HEK293 (cell line): ENCODE results near the gene CCDC116.

ENCODE experiments used
- CTCF ChIA-PET: fragments of 350-600 bp; formaldehyde crosslinking; extraction: SDS; loops from one replicate; lab custom pipeline; 2021; ENCODE audit warnings: antibody characterized with exemption; lab: Yijun Ruan, JAX
- POLR2A ChIA-PET: fragments of 300-600 bp; formaldehyde crosslinking; extraction: SDS; loops from one replicate; lab custom pipeline; 2020; ENCODE audit warnings: antibody characterized with exemption, inconsistent platforms; lab: Yijun Ruan, JAX
- H3K27ac ChIP-seq: fragments of 200-500 bp; sonication (Bioruptor generic); 2 replicates; pipeline ENCODE4 v1.5.1; 2014; ENCODE audit warnings: low read depth, low read length, control low read depth, inconsistent platforms; ENCODE audit errors: extremely low read depth
- H3K36me3 ChIP-seq, 2 experiments: fragments of 200-500 bp in 1 of 2; sonication (Bioruptor generic) in 1 of 2; 1 replicate in 1 of 2; 2 replicates in 1 of 2; pipeline ENCODE4 v1.5.1; 2014 to 2017; ENCODE audit warnings: inconsistent platforms in 2 of 2, low read length in 2 of 2; ENCODE audit not compliant: control insufficient read depth in 2 of 2, insufficient read depth in 1 of 2
- H3K4me1 ChIP-seq: fragments of 200-500 bp; sonication (Bioruptor generic); 2 replicates; pipeline ENCODE4 v1.5.1; 2014; ENCODE audit warnings: mild to moderate bottlenecking, low read length, inconsistent platforms; ENCODE audit not compliant: control insufficient read depth, insufficient read depth
- H3K4me3 ChIP-seq: 2 replicates; pipeline ENCODE4 v1.5.1; 2011; ENCODE audit warnings: low read depth, mild to moderate bottlenecking, control low read depth, low read length, moderate library complexity
- H3K9me3 ChIP-seq: fragments of 200-500 bp; sonication (Bioruptor generic); 2 replicates; pipeline ENCODE4 v1.5.1; 2014; ENCODE audit warnings: low read depth, low read length, inconsistent platforms; ENCODE audit not compliant: control insufficient read depth, insufficient read depth
- TRIM28 ChIP-seq: IDR thresholded peaks from 2 replicates; pipeline ENCODE4 v1.6.1; 2011; ENCODE audit warnings: low read length, control low read depth, borderline replicate concordance
- YY2 ChIP-seq: fragments of 450-650 bp; formaldehyde crosslinking; IDR thresholded peaks from 2 replicates; pipeline ENCODE4 v1.5.1; 2016; ENCODE audit warnings: missing biosample characterization, missing genetic modification characterization
- ZNF202 ChIP-seq: fragments of 450-650 bp; formaldehyde crosslinking; IDR thresholded peaks from 2 replicates; pipeline ENCODE4 v1.5.1; 2016; ENCODE audit warnings: missing biosample characterization, missing genetic modification characterization, borderline replicate concordance
- ZNF518A ChIP-seq: fragments of 450-650 bp; formaldehyde crosslinking; conservative IDR thresholded peaks from 2 replicates; pipeline ENCODE4 v1.5.1; 2016; ENCODE audit warnings: low read depth, missing biosample characterization, missing genetic modification characterization
- ZNF571 ChIP-seq: fragments of 450-650 bp; formaldehyde crosslinking; IDR thresholded peaks from 2 replicates; pipeline ENCODE4 v1.5.0; 2017; ENCODE audit warnings: missing biosample characterization, missing genetic modification characterization
- ZNF624 ChIP-seq: fragments of 450-650 bp; formaldehyde crosslinking; IDR thresholded peaks from 2 replicates; pipeline ENCODE4 v1.5.1; 2017; ENCODE audit warnings: missing biosample characterization, missing genetic modification characterization

Gene CCDC116

GRCh38 chr22:21685164-21685513, 52.6 kb downstream of the CCDC116 start (continued):
- TF ChIP-seq ZNF518A (no peak), ZNF202 (tag by site-specific recombination) (no peak), YY2 (tag by site-specific recombination) (no peak)
- TF ChIP-seq, all 188 proteins: peak for 0

DNA sequence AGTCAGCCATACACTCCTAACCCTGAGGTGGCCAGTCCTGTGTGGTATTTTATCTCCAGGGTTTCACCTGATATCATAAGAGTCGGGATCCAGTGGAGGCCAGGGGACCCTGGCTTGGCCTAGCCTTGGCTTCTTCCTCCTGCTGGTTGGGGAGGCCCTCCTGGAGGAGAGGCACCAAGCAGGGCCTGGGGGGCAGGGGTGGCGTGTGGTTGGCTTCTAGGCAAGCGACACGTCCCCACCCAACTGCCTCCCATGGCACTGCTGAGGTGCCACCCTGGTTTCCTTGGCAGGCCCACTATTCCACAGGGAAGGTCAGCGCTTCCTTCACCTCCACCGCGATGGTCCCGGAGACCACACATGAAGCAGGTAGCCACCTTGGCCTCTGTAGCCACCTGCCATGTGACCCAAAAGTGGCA, 53.6 kb downstream of the CCDC116 start:
- no peaks in the 10 kb centered on the region for H3K4me1 ChIP-seq
- CTCF ChIA-PET = interaction anchor here (0.5 kb wide), 1 partner anchor 773 kb away, joined by 3 read pairs; no protein-coding TSS in a partner anchor
- TF ChIP-seq ZNF624 (no peak), ZNF571 (tag by site-specific recombination) (no peak), TRIM28 (no peak)
- peaks cover 0 to 84% of the 10 kb centered on the region in 2 experiments; a peak in 2 of 3 replicates for H3K36me3 ChIP-seq
- no peak overlapping the region for H3K27ac ChIP-seq
- no peak overlapping the region for H3K4me3 ChIP-seq
- H3K9me3 ChIP-seq = no peaks in the 10 kb centered on the region
- POLR2A ChIA-PET = no interaction called here
